ENCODE data around the gene DDX31. TPM values are rescaled to one million over a fixed set of nuclear protein-coding genes. Genes with fewer than 3 reads are reported as not detected.

The DDX31 gene
- total RNA-seq, 1 donor from 2014 or later, result 7.2 TPM

GRCh38 chr9:132547976-132548730 lies 121.6 kb downstream of the DDX31 start:
- peak; percentile 21 to 40 for DNase-seq (ENCODE audit: low read depth in 2 of 2)

- no peak for DNase-seq (ENCODE audit: low read depth in 2 of 2)
Observed at GRCh38 chr9:132547436-132547835, 122.3 kb downstream of the DDX31 start.

GRCh38 chr9:132547052-132547431 lies 122.7 kb downstream of the DDX31 start:
- no peak for DNase-seq (ENCODE audit: low read depth in 2 of 2)

- peak; percentile 34 to 52 for DNase-seq (ENCODE audit: low read depth in 2 of 2)
Observed at GRCh38 chr9:132546148-132547051, 123.4 kb downstream of the DDX31 start.

- DNase-seq (ENCODE audit: low read depth in 2 of 2), result no peak
Observed at GRCh38 chr9:132545578-132545977, 124.2 kb downstream of the DDX31 start.

GRCh38 chr9:132543960-132544359 lies 125.8 kb downstream of the DDX31 start:
- no peak for DNase-seq (ENCODE audit: low read depth in 2 of 2)

- DNase-seq (ENCODE audit: low read depth in 2 of 2), result no peak
Observed at GRCh38 chr9:132543251-132543650, 126.5 kb downstream of the DDX31 start.

Other genes with a start within 250 kb of the DDX31 start
- not detected in 2 replicates for gene BARHL1, start 87.4 kb downstream of the DDX31 start, total RNA-seq
- gene GTF3C4, start 481 bp upstream of the DDX31 start, total RNA-seq, result 11.7 and 12.6 TPM in 2 replicates
- under 0.01 and 0.13 TPM in 2 replicates for gene AK8, start 208.3 kb upstream of the DDX31 start, total RNA-seq
- gene SPACA9, start 208.9 kb upstream of the DDX31 start, total RNA-seq, result 1.0 and 1.4 TPM in 2 replicates

All from dermis microvascular lymphatic vessel endothelial cell (primary cell).